Natural killer cell (primary cell): ENCODE measurements around the gene PYGB. TPM values are rescaled to one million over a fixed set of nuclear protein-coding genes. Genes with fewer than 3 reads are reported as not detected.

Source experiments
- ATAC-seq, 3 donors: fragments of 150-1000 bp in 2 of 3; fragments of 200-7000 bp in 1 of 3; cut with Tn5 transposase; 1 replicate in 1 of 3; 2 replicates in 2 of 3; pipeline ENCODE4 v1.10.0; 2021; ENCODE audit warnings: mild to moderate bottlenecking in 2 of 3, moderate library complexity in 2 of 3
- DNase-seq, 2 donors: peaks; one replicate each; pipeline versions ENCODE4 v3.0.0 to v3.0.0-alpha.2; 2013 to 2021; ENCODE audit warnings: mixed read lengths in 1 of 2
- H3K27ac ChIP-seq: one replicate; pipeline ENCODE4 v1.5.1; 2013; ENCODE audit warnings: mild to moderate bottlenecking, low read length
- H3K27me3 ChIP-seq: one replicate; pipeline ENCODE4 v1.6.1; 2013; ENCODE audit warnings: low read length; ENCODE audit not compliant: control insufficient read depth, insufficient read depth
- H3K36me3 ChIP-seq: one replicate; pipeline ENCODE4 v1.6.1; 2013; ENCODE audit warnings: low read length; ENCODE audit not compliant: control insufficient read depth, insufficient read depth
- H3K4me1 ChIP-seq: one replicate; pipeline ENCODE4 v1.6.1; 2013; ENCODE audit warnings: low read length; ENCODE audit not compliant: control insufficient read depth, insufficient read depth
- H3K4me3 ChIP-seq: one replicate; pipeline ENCODE4 v1.5.1; 2013; ENCODE audit warnings: low read length
- H3K9me3 ChIP-seq: one replicate; pipeline ENCODE4 v1.6.1; 2013; ENCODE audit warnings: low read length; ENCODE audit not compliant: control insufficient read depth, insufficient read depth
- H3K27ac Mint-ChIP-seq, 2 donors: one replicate each; pipeline ENCODE4 v1.8.0; 2022; ENCODE audit warnings: mild to moderate bottlenecking in 2 of 2, mixed read lengths in 2 of 2, moderate library complexity in 1 of 2
- H3K27me3 Mint-ChIP-seq, 2 donors: one replicate each; pipeline ENCODE4 v1.8.0; 2022; ENCODE audit warnings: low read depth in 2 of 2, mixed read lengths in 2 of 2
- H3K36me3 Mint-ChIP-seq: one replicate; pipeline ENCODE4 v1.8.0; 2022; ENCODE audit warnings: mixed read lengths
- H3K4me1 Mint-ChIP-seq, 2 donors: one replicate each; pipeline ENCODE4 v1.8.0; 2022; ENCODE audit warnings: mixed read lengths in 2 of 2
- H3K4me3 Mint-ChIP-seq: one replicate; pipeline ENCODE4 v1.8.0; 2022; ENCODE audit warnings: mild to moderate bottlenecking, moderate library complexity, mixed read lengths
- H3K9me3 Mint-ChIP-seq, 2 donors: one replicate each; pipeline ENCODE4 v1.8.0; 2022; ENCODE audit warnings: mixed read lengths in 2 of 2
- CTCF ChIP-seq: fragments of 200-600 bp; IDR thresholded peaks from one replicate; pipeline ENCODE4 v1.8.0; 2022; ENCODE audit warnings: antibody characterized with exemption
- WGBS: methylation state at CpG from one replicate; pipeline ENCODE4 v1.1.7; 2013; ENCODE audit warnings: missing lambda C conversion rate; ENCODE audit not compliant: insufficient coverage; 5-methylcytosine and 5-hydroxymethylcytosine counted together
- intact Hi-C: fragments of 100-400 bp; cut with micrococcal nuclease; formaldehyde crosslinking; loops from one replicate; pipeline ENCODE4 v1.14.2; 2022
- total RNA-seq, 4 donors: library from RNA; stranded (reverse); fragments of 120-200 nt in 1 of 4; gene quantifications; one replicate each; pipeline versions ENCODE4 v1.2.3 to v1.2.4, GENCODE V29; 2013 to 2022

Gene PYGB
- total RNA-seq, 3 donors from 2014 or later (not counting 1 experiment from before 2014, with no cell fraction given) = 39.4 to 55.4 (median 47.0) TPM

GRCh38 chr20:25251019-25251418 lies 3.1 kb downstream of the PYGB start:
- no peak overlapping the region for H3K27ac Mint-ChIP-seq
- Histone ChIP-seq H3K27ac (no peak overlapping the region), H3K27me3 (no peaks in the 10 kb centered on the region), H3K9me3 (no peaks in the 10 kb centered on the region), H3K4me3 (no peak overlapping the region), H3K4me1 (peaks cover 21% of the 10 kb centered on the region), H3K36me3 (no peaks in the 10 kb centered on the region)
- DNase-seq (no peak), ATAC-seq (no peak)
- no peaks in the 10 kb centered on the region for H3K9me3 Mint-ChIP-seq
- intact Hi-C loops = no loop called here
- no peaks in the 10 kb centered on the region for H3K27me3 Mint-ChIP-seq
- 97% methylated on average over 9 of the region's 9 CpGs for WGBS
- peaks cover 28 to 43% of the 10 kb centered on the region in 2 donors for H3K4me1 Mint-ChIP-seq
- no peaks in the 10 kb centered on the region for H3K36me3 Mint-ChIP-seq
- TF ChIP-seq CTCF = no peak
- H3K4me3 Mint-ChIP-seq = peak overlapping the region; percentile 31

DNA sequence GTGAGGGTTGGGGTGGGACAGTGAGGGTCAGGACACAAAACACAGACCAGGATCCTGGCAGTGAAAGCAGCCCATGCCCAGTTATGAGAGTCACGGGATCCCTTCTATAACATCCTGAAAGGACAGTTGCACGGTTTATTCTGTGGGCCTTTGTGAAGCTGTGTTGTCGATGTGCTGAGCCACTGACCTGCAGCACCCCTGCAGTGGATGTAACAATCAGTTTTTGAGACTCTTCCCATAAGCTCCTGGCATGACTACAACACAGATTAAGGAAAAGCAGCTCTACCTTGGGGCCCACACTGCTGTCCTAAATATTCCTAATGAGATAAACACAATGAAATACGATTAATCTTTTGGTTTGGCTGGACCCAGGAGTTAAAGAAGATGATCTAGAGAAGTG lies 3.7 kb downstream of the PYGB start:
- Histone ChIP-seq H3K4me3 (no peak overlapping the region), H3K27ac (no peak overlapping the region), H3K9me3 (no peaks in the 10 kb centered on the region), H3K4me1 (peaks cover 20% of the 10 kb centered on the region), H3K36me3 (no peaks in the 10 kb centered on the region), H3K27me3 (no peaks in the 10 kb centered on the region)
- DNase-seq (no peak), ATAC-seq (no peak)
- Mint-ChIP-seq H3K27me3 (no peaks in the 10 kb centered on the region), H3K4me1 (peaks cover 26 to 45% of the 10 kb centered on the region in 2 donors), H3K27ac (peak overlapping the region in 1 of 2 donors; percentile 16), H3K9me3 (no peaks in the 10 kb centered on the region), H3K4me3 (no peak overlapping the region), H3K36me3 (no peaks in the 10 kb centered on the region)
- intact Hi-C loops = no loop called here
- 94% methylated on average over 4 of the region's 4 CpGs for WGBS
- TF ChIP-seq CTCF = no peak

GRCh38 chr20:25252230-25252651 lies 4.4 kb downstream of the PYGB start:
- ATAC-seq (no peak), DNase-seq (no peak)
- no peaks in the 10 kb centered on the region for H3K9me3 ChIP-seq
- no peak overlapping the region for H3K27ac ChIP-seq
- peaks cover 20 to 40% of the 10 kb centered on the region in 2 donors for H3K4me1 Mint-ChIP-seq
- no peaks in the 10 kb centered on the region for H3K9me3 Mint-ChIP-seq
- no peaks in the 10 kb centered on the region for H3K27me3 ChIP-seq
- H3K27ac Mint-ChIP-seq = peak overlapping the region in 1 of 2 donors; percentile 16
- no peaks in the 10 kb centered on the region for H3K36me3 ChIP-seq
- intact Hi-C loops = no loop called here
- no peaks in the 10 kb centered on the region for H3K27me3 Mint-ChIP-seq
- 85% methylated on average over 5 of the region's 6 CpGs for WGBS
- no peak overlapping the region for H3K4me3 ChIP-seq
- H3K4me1 ChIP-seq = peaks cover 13% of the 10 kb centered on the region
- TF ChIP-seq CTCF = no peak
- H3K4me3 Mint-ChIP-seq = no peak overlapping the region
- no peaks in the 10 kb centered on the region for H3K36me3 Mint-ChIP-seq

DNA sequence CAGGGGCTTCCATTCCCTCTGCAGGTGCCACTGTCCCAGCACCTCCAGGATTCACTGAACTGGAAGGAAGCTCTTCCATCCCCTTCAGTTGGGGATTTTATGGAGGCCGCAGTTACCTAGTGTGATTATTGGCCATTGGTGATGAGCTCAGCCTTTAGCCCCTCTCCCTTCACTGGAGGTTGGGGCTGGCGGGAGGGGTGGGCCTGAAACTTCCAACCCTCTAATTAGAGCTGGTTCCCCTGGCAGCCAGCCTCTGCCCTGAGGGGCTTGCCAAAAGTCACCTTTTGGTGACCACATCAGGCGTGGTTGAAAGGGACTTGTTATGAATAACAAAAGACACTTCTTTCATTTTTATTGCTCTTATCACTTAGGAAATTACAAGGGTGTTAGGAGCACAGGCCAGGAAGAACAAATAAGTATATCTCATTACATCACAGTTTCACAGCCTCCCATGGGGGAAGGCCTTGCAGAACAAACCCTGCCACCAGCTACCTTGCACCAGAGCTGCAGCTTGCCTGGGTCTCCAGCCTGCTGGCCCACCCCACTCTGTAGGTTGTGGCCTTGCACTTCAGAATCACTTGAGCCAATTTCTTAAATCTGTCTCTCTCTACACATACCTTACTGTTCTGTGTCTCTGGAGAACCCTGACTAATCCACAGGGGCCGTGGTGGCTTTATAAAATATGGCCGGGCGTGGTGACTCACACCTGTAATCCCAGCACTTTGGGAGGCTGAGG lies 5.0 kb downstream of the PYGB start:
- no peaks in the 10 kb centered on the region for H3K9me3 Mint-ChIP-seq
- no peak overlapping the region for H3K27ac Mint-ChIP-seq
- no peak overlapping the region for H3K27ac ChIP-seq
- no peaks in the 10 kb centered on the region for H3K27me3 Mint-ChIP-seq
- H3K27me3 ChIP-seq = no peaks in the 10 kb centered on the region
- DNase-seq (no peak), ATAC-seq (no peak)
- no peak overlapping the region for H3K4me3 Mint-ChIP-seq
- no peaks in the 10 kb centered on the region for H3K36me3 ChIP-seq
- no peak overlapping the region for H3K4me3 ChIP-seq
- intact Hi-C loops = no loop called here
- no peaks in the 10 kb centered on the region for H3K36me3 Mint-ChIP-seq
- WGBS = 94% methylated on average over 5 of the region's 6 CpGs
- no peak for TF ChIP-seq CTCF
- H3K4me1 ChIP-seq = peaks cover 10% of the 10 kb centered on the region
- H3K9me3 ChIP-seq = no peaks in the 10 kb centered on the region
- peaks cover 19 to 37% of the 10 kb centered on the region in 2 donors for H3K4me1 Mint-ChIP-seq
